Fibroblast of skin of right biceps (primary cell): ENCODE measurements around the gene CLDN14.

Experiments
- DNase-seq: peaks from one replicate; pipeline ENCODE4 v3.0.0-alpha.2; 2013

Gene CLDN14

DNA sequence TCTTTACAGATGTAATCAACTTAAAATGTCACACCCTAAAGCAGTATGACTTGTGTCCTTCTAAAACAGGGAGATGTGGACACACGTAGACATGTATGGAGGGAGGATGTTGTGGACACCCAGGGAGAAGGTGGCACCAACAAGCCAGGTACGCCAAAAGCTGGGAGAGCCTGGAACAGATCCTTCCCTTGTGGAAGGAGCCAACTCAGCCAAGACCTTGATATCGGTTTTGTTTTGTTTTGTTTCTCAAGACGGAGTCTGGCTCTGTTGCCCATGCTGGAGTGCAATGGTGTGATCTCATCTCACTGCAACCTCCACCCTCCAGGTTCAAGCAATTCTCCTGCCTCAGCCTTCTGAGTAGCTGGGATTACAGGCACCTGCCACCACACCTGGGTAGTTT, 49.1 kb downstream of the CLDN14 start:
- DNase-seq, result no peak

GRCh38 chr21:36429947-36430546, 49.9 kb downstream of the CLDN14 start:
- peak; percentile 98 for DNase-seq

GRCh38 chr21:36428761-36429432, 51.0 kb downstream of the CLDN14 start:
- no peak for DNase-seq

- DNase-seq, result no peak
Measured at GRCh38 chr21:36427502-36427901, 52.4 kb downstream of the CLDN14 start.

DNA sequence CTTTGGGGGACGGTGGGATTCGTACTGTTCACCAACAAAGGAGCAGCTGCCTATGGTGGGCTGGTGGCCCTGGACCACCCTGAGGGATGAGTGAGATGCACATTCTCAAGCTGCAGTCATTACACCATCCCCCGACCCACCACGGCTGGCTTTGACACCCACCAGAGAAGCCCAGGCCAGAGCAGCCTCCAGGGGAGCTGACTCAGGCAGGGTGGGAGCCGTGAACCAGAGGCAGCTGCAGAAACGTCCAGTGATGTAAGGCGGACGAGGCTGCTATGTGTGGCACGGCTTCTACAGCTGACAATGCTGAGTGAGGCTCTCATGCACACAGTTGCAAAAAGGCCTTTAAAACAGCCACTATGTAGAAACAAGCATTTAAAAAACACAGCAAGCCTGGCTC, 54.6 kb downstream of the CLDN14 start:
- DNase-seq, result peak; percentile 65

DNA sequence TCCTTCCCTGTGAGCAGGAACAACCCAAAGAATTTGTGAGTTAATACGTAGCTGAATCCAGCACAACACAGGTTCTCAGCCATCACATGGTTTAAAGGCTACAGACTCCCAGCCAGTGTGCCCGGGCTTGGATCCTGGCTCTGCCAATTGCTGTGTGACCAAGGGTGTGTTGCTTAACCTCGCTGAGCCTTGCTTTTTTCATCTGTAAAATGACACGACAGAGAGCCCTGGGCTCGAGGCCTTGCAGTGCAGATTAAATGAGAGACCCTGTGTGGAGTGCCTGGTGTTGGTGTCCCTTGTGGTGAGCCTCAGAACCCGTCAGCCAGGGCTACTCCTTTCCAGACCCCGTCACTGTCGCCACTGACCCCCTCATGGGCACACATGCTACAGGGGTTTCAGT, 55.3 kb downstream of the CLDN14 start:
- no peak for DNase-seq

- no peak for DNase-seq
Measured at GRCh38 chr21:36423771-36424433, 56.0 kb downstream of the CLDN14 start.

DNA sequence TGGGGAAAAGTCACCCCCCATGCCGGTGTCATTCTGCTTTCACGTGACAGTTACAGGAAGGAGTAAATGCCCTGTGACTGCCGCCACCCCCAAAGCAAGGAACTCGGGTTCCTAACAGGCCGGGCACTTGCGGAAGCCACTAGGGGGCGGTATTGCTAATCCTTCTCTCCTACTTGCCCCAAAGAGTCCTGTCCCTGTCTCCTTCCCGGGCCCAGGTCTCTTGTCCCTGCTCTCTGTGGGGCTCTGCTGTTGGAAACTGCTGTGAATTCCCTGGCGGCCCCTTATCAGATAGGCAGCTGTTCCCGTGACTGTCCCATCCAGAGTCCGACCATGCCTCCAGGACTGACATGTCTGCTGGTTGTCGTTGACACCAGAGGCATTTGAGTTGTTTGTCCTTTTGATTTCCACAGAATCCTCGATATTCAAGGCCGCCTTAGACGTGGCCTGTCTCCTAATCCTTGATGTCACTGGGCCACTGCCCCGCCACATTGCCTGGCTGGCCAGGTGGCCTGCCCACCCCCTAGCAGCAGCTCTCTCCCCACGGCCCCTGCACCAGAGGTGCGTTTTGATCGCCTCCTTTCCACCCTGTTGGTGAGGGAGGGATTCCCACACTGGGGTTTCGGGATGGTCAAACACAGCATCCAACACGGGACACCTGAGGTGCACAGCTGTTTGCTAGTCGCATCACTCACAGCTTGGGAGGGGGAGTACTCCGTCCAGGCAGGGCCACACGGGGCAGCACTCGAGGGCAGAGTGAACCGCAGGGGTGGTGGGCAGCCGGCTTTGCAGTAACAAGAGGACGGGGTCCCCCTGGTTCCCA, 57.4 kb downstream of the CLDN14 start:
- peak; percentile 69 for DNase-seq

DNA sequence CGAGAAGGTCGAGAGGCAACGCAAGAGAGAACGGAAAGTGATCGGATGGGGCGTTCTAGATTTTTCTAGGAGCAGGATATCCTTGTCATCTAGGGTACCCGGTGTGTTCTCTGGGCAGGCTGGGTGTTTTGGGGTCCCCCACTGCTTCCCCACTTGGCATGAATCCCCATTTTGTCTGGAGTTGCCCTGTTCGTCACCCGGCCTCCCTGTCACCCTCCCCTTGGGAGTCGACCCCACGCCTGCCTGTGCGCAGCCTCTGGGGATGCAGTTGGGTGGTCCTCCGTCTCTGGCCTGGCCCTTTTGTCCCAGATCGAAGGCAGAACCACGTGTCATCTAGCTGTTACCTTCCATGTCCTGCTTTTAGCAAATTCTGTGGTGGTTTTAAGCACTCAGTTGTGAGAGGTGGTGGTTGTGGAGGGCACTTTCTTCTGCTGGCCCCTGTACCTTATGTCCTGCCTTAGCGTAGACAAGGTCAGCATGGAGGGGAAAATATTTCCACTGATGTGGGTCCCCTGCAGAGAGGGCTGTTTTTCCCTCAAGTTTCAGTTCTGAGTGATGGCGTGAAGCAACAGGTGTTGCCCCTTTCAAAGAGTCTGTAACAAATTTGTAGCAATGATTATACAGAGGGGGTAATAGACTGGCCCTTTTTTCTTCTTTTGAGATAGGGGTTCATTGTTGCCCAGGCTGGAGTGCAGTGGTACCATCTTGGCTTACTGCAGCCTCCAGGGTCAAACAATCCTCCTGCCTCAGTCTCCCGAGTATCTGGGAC, 59.2 kb downstream of the CLDN14 start:
- no peak for DNase-seq

- DNase-seq, result peak; percentile 82
Measured at GRCh38 chr21:36419996-36420395, 59.9 kb downstream of the CLDN14 start.

DNA sequence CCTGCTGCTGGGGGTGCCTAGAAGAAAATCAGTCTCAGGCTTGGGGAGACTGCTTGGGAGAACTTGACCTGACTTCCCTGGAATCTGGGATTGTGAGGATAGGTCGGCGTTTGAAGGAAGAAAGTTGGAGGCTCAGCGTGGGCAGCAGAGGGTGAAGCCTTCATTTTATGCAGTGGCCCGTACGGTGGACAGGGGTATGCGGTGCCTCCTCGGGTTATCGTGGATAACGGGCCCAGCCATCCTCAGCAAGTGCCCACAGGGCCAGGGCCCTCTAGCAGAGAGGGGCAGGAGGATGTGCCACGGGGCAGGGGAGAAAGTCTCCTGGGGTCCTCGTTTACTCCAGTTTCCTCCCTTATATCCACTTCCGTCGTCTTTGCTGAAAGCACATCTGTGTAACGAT, 60.7 kb downstream of the CLDN14 start:
- no peak for DNase-seq

GRCh38 chr21:36415375-36415774, 64.5 kb downstream of the CLDN14 start:
- no peak for DNase-seq

- no peak for DNase-seq
Measured at GRCh38 chr21:36412916-36413315, 67.0 kb downstream of the CLDN14 start.

DNA sequence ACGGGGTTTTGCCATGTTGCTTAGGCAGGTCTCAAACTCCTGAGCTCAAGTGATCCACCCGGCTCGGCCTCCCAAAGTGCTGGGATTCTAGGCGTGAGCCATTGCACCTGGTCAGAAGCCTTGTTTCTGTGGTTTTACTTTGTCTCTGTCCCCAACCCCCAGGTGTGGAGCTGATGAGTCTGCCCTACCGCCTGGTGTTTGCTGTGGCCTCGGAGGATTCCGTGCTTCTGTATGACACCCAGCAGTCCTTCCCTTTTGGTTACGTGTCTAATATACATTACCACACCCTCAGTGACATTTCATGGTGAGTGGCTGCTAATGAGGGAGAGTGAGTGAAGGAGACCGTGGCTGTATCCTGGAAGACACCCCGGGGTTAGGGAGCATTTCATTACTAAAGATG, 68.6 kb downstream of the CLDN14 start:
- no peak for DNase-seq
